Natural killer cell (primary cell): Measurements from ENCODE around the gene ZFR. TPM values are rescaled to one million over a fixed set of nuclear protein-coding genes. Genes with fewer than 3 reads are reported as not detected.
A peak's percentile ranks its signal among the peaks of the same experiment; 100 is the strongest.

Experiments used
- ATAC-seq, 3 donors: fragments of 150-1000 bp in 2 of 3; fragments of 200-7000 bp in 1 of 3; cut with Tn5 transposase; 1 replicate in 1 of 3; 2 replicates in 2 of 3; pipeline ENCODE4 v1.10.0; 2021; ENCODE audit warnings: mild to moderate bottlenecking in 2 of 3, moderate library complexity in 2 of 3
- DNase-seq, 2 donors: peaks; one replicate each; pipeline versions ENCODE4 v3.0.0 to v3.0.0-alpha.2; 2013 to 2021; ENCODE audit warnings: mixed read lengths in 1 of 2
- H3K27ac ChIP-seq: one replicate; pipeline ENCODE4 v1.5.1; 2013; ENCODE audit warnings: mild to moderate bottlenecking, low read length
- H3K27me3 ChIP-seq: one replicate; pipeline ENCODE4 v1.6.1; 2013; ENCODE audit warnings: low read length; ENCODE audit not compliant: control insufficient read depth, insufficient read depth
- H3K36me3 ChIP-seq: one replicate; pipeline ENCODE4 v1.6.1; 2013; ENCODE audit warnings: low read length; ENCODE audit not compliant: control insufficient read depth, insufficient read depth
- H3K4me1 ChIP-seq: one replicate; pipeline ENCODE4 v1.6.1; 2013; ENCODE audit warnings: low read length; ENCODE audit not compliant: control insufficient read depth, insufficient read depth
- H3K4me3 ChIP-seq: one replicate; pipeline ENCODE4 v1.5.1; 2013; ENCODE audit warnings: low read length
- H3K9me3 ChIP-seq: one replicate; pipeline ENCODE4 v1.6.1; 2013; ENCODE audit warnings: low read length; ENCODE audit not compliant: control insufficient read depth, insufficient read depth
- H3K27ac Mint-ChIP-seq, 2 donors: one replicate each; pipeline ENCODE4 v1.8.0; 2022; ENCODE audit warnings: mild to moderate bottlenecking in 2 of 2, mixed read lengths in 2 of 2, moderate library complexity in 1 of 2
- H3K27me3 Mint-ChIP-seq, 2 donors: one replicate each; pipeline ENCODE4 v1.8.0; 2022; ENCODE audit warnings: low read depth in 2 of 2, mixed read lengths in 2 of 2
- H3K36me3 Mint-ChIP-seq: one replicate; pipeline ENCODE4 v1.8.0; 2022; ENCODE audit warnings: mixed read lengths
- H3K4me1 Mint-ChIP-seq, 2 donors: one replicate each; pipeline ENCODE4 v1.8.0; 2022; ENCODE audit warnings: mixed read lengths in 2 of 2
- H3K4me3 Mint-ChIP-seq: one replicate; pipeline ENCODE4 v1.8.0; 2022; ENCODE audit warnings: mild to moderate bottlenecking, moderate library complexity, mixed read lengths
- H3K9me3 Mint-ChIP-seq, 2 donors: one replicate each; pipeline ENCODE4 v1.8.0; 2022; ENCODE audit warnings: mixed read lengths in 2 of 2
- CTCF ChIP-seq: fragments of 200-600 bp; IDR thresholded peaks from one replicate; pipeline ENCODE4 v1.8.0; 2022; ENCODE audit warnings: antibody characterized with exemption
- WGBS: methylation state at CpG from one replicate; pipeline ENCODE4 v1.1.7; 2013; ENCODE audit warnings: missing lambda C conversion rate; ENCODE audit not compliant: insufficient coverage; 5-methylcytosine and 5-hydroxymethylcytosine counted together
- intact Hi-C: fragments of 100-400 bp; cut with micrococcal nuclease; formaldehyde crosslinking; loops from one replicate; pipeline ENCODE4 v1.14.2; 2022
- total RNA-seq, 4 donors: library from RNA; stranded (reverse); fragments of 120-200 nt in 1 of 4; gene quantifications; one replicate each; pipeline versions ENCODE4 v1.2.3 to v1.2.4, GENCODE V29; 2013 to 2022

The ZFR gene
- total RNA-seq, 3 donors from 2014 or later (not counting 1 experiment from before 2014, with no cell fraction given), result 62.7 to 70.8 (median 62.7) TPM

GRCh38 chr5:32352685-32353084, 91.9 kb downstream of the ZFR start:
- no peak overlapping the region for H3K4me3 Mint-ChIP-seq
- Histone ChIP-seq H3K4me1 (no peaks in the 10 kb centered on the region), H3K27ac (no peak overlapping the region), H3K4me3 (no peak overlapping the region), H3K36me3 (peaks cover 17% of the 10 kb centered on the region), H3K9me3 (no peaks in the 10 kb centered on the region), H3K27me3 (no peaks in the 10 kb centered on the region)
- DNase-seq (no peak), ATAC-seq (no peak)
- H3K36me3 Mint-ChIP-seq, result peaks cover 9% of the 10 kb centered on the region
- no peak for TF ChIP-seq CTCF
- peak overlapping the region in 1 of 2 donors; percentile 18 for H3K27ac Mint-ChIP-seq
- intact Hi-C loops, result no loop called here
- H3K9me3 Mint-ChIP-seq, result no peaks in the 10 kb centered on the region
- no peaks in the 10 kb centered on the region for H3K27me3 Mint-ChIP-seq
- no peaks in the 10 kb centered on the region for H3K4me1 Mint-ChIP-seq
- 93% methylated on average over 8 of the region's 8 CpGs for WGBS

GRCh38 chr5:32346869-32347268, 97.7 kb downstream of the ZFR start:
- Histone ChIP-seq H3K27ac (no peak overlapping the region), H3K27me3 (no peaks in the 10 kb centered on the region), H3K36me3 (no peaks in the 10 kb centered on the region), H3K9me3 (no peaks in the 10 kb centered on the region), H3K4me1 (no peaks in the 10 kb centered on the region), H3K4me3 (no peak overlapping the region)
- H3K27me3 Mint-ChIP-seq, result peaks cover 0 to 2% of the 10 kb centered on the region in 2 donors
- no peaks in the 10 kb centered on the region for H3K9me3 Mint-ChIP-seq
- no peak for ATAC-seq
- no peaks in the 10 kb centered on the region for H3K4me1 Mint-ChIP-seq
- no peak for TF ChIP-seq CTCF
- 100% methylated on average over 1 of the region's 2 CpGs for WGBS
- H3K27ac Mint-ChIP-seq, result no peak overlapping the region
- no peak overlapping the region for H3K4me3 Mint-ChIP-seq
- intact Hi-C loops, result no loop called here
- DNase-seq, result no peak
- no peaks in the 10 kb centered on the region for H3K36me3 Mint-ChIP-seq

GRCh38 chr5:32343058-32343672, 101.4 kb downstream of the ZFR start:
- 81% methylated on average over 2 of the region's 2 CpGs for WGBS
- Histone ChIP-seq H3K9me3 (peaks cover 5% of the 10 kb centered on the region), H3K27me3 (no peaks in the 10 kb centered on the region), H3K4me1 (no peaks in the 10 kb centered on the region), H3K27ac (no peak overlapping the region), H3K36me3 (no peaks in the 10 kb centered on the region), H3K4me3 (no peak overlapping the region)
- Mint-ChIP-seq H3K27me3 (peaks cover 0 to 2% of the 10 kb centered on the region in 2 donors), H3K4me1 (no peaks in the 10 kb centered on the region), H3K36me3 (peaks cover 7% of the 10 kb centered on the region), H3K9me3 (peaks cover 2 to 3% of the 10 kb centered on the region in 2 donors), H3K27ac (no peak overlapping the region), H3K4me3 (no peak overlapping the region)
- intact Hi-C loops, result no loop called here
- no peak for DNase-seq
- ATAC-seq, result no peak
- TF ChIP-seq CTCF, result no peak

- intact Hi-C loops, result no loop called here
- Histone ChIP-seq H3K27ac (no peak overlapping the region), H3K27me3 (no peaks in the 10 kb centered on the region), H3K36me3 (no peaks in the 10 kb centered on the region), H3K4me3 (no peak overlapping the region), H3K4me1 (no peaks in the 10 kb centered on the region), H3K9me3 (peaks cover 5% of the 10 kb centered on the region)
- ATAC-seq, result no peak
- Mint-ChIP-seq H3K27me3 (peaks cover 0 to 2% of the 10 kb centered on the region in 2 donors), H3K36me3 (peaks cover 7% of the 10 kb centered on the region), H3K27ac (no peak overlapping the region), H3K4me1 (no peaks in the 10 kb centered on the region), H3K9me3 (peaks cover 2 to 3% of the 10 kb centered on the region in 2 donors), H3K4me3 (no peak overlapping the region)
- no peak for DNase-seq
- no peak for TF ChIP-seq CTCF
- WGBS, result 61% methylated on average over 4 of the region's 4 CpGs
These were observed 101.9 kb downstream of the ZFR start for GRCh38 chr5:32342656-32343055.
